GM18498 (cell line): ENCODE measurements around the gene MTUS2.

Source experiments
- ATAC-seq: cut with Tn5 transposase; IDR thresholded peaks from one replicate; pipeline ENCODE4 v1.9.1; 2021; ENCODE audit warnings: mild to moderate bottlenecking, moderate library complexity; ENCODE audit not compliant: unreplicated experiment

Gene MTUS2

GRCh38 chr13:29499506-29500165, 679.5 kb downstream of the MTUS2 start:
- ATAC-seq: no peak

DNA sequence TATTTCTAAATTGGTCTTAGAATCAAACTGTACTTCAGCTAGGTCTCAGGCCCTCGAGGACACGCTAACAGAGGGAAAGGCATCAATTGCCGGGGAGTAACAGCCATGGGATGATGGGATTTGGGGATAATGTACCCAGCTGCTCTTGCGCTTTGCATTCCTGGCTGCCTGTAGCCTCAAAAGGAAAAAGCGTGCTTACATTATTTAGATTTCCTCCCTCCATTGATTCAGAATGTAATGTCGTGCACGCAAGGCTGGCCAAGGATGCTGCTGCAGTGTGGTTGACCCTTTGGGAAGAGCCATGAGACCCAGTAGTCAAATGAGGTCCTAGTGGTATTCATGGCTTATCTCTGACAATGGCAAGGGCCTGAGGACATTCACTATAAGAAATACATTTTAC, 680.2 kb downstream of the MTUS2 start:
- no peak for ATAC-seq

- no peak for ATAC-seq
Measured at GRCh38 chr13:29501674-29502073, 681.5 kb downstream of the MTUS2 start.

DNA sequence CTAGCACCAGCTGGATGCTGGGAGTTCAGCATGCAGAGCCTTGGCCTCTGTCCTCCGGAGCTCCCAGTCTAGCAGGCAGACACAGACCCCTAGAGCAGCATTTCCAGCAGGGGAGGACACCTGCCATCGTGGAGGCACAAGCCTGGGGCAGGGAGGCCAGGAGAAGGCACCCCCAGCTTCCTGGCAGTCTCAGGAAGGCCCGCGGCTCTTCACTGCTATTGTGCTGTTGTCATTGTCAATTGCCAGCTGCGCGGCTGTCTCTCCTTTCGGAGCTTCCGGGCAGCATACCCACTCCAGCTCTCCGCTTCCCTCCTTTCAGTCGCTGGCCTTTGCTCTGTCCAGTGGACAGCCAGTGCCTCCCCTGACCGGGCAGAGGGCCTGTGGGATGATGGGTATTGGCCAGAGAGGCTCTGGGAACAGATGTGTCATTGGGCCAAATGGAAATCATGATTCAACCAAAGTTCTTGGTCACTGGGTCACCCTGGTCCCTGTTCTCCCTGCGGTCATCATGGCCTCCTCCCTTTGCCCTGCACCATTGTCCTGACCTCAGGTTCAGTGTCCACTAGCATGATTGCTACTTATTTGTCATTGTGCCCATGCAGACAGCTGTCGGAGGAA, 682.4 kb downstream of the MTUS2 start:
- ATAC-seq: no peak

GRCh38 chr13:29503041-29503837, 683.1 kb downstream of the MTUS2 start:
- ATAC-seq: no peak

DNA sequence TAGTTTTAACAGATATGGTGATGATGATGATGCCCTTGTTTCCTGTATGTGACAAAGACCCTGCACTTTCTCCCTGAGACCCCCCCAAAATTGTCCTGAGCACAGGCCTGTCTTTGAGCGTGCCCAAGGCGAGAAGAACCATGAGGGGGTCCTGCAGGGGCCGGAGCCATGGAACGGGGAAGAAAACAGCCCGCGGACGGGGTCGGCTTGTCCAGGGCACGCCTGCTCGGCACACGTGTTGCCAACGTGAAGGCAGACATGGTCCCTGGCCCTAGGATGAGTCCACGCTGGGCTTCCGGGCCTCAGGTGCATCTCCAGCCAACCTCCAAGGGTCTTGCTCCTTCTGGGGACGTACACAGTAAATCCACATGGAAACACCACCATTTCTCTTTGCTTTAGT, 684.6 kb downstream of the MTUS2 start:
- no peak for ATAC-seq

- no peak for ATAC-seq
Measured at GRCh38 chr13:29505511-29505910, 685.4 kb downstream of the MTUS2 start.

- no peak for ATAC-seq
Measured at GRCh38 chr13:29505950-29506349, 685.8 kb downstream of the MTUS2 start.

- ATAC-seq: no peak
Measured at GRCh38 chr13:29507356-29507755, 687.2 kb downstream of the MTUS2 start.

- ATAC-seq: peak; percentile 75
Measured at GRCh38 chr13:29508130-29508875, 688.2 kb downstream of the MTUS2 start.

DNA sequence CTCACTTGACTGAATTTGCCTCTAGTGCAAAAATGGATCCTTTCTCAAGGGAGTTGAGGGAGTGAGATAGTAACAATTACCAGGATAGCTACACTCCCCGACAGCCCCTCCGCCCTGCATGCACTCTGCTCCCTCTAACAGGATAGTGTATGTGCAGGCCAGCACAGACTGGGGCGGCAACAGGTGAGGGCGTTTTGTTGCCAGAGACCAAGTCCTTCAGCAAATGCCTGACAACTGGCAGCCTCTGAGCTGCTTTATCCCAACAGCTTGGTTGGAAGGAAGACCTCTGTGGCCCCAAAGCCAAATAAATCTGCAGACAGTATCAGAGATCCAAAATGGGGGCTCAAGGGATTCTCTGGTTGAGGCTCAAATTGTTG, 688.7 kb downstream of the MTUS2 start:
- no peak for ATAC-seq

DNA sequence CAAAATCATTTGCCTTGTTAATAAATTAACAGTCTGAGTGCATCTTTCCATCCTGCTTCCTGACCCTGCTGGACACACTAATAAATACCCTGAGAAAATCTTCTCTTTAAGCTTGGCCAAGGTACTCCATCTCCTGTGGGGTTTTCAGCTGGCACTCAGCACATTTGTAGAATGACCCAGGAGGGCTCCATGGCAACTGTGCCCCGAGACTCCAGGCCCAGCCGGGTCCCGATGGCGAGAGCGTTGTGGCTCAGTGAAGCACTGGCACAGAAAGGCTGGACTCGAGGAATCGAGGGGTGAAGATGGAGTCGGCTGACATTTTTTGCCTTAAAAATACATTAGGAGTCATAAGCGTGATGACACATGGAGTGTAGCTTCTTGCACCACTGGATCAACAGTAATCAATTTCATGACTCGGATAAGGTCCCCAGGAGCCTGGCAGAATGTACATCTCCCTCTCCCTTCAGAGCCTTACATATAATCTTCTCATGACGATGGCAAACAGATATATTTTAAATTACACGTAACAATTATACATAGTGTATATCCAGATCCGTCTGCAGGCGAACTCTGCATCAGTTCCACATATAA, 690.0 kb downstream of the MTUS2 start:
- no peak for ATAC-seq

GRCh38 chr13:29510651-29511084, 690.5 kb downstream of the MTUS2 start:
- ATAC-seq: no peak

- ATAC-seq: no peak
Measured at GRCh38 chr13:29511106-29511796, 691.1 kb downstream of the MTUS2 start.

DNA sequence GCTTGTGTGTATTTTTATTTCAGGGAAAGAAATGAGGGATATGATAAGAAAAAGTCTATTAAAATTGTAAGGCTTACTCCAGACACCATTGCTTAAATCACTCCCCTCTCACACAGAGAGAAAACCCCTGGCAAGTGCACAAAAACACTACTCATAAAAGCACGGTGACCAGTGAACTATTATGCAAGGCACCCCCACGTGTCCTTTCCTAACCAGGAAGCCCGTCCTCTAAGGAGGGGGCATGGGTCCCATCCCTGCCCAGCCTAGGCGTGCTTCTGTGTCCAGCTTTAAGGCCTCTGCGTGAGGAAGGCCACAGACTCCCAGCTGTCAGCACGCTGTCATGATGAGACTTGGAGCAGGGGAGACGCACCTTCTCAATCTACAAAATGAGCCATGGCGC, 691.8 kb downstream of the MTUS2 start:
- no peak for ATAC-seq

- ATAC-seq: no peak
Measured at GRCh38 chr13:29513002-29513980, 693.2 kb downstream of the MTUS2 start.

- no peak for ATAC-seq
Measured at GRCh38 chr13:29513981-29514719, 694.0 kb downstream of the MTUS2 start.

GRCh38 chr13:29514720-29515310, 694.7 kb downstream of the MTUS2 start:
- ATAC-seq: no peak
